ENCODE measurements around the gene FLAD1.

DNA sequence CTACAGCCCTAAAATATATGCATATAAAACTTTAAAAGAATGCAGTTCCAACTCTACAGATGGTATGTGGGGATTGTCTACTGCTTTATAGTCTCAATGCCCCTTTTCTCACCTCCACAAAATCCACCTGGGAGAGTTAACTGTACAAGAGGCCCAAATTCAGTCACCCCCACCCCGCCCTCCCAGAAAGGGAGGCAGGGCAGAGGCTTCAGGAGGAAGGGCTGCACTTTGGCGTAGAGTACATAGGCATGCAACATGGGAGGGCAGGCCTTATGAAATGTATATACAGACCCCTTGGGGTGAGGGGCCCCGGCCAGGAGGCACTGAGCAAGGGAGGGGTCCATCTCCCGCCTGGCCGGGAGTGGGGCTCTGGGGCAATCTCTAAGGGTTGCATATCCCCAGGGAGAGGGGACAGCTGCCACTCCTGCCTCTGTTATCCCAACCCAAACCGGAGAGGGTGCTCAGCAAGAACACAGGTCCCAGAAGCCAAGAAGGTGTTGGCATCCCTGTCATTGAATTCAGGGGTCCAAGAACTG, 20.3 kb upstream of the FLAD1 start:
- TF ChIP-seq, protein P1, sequence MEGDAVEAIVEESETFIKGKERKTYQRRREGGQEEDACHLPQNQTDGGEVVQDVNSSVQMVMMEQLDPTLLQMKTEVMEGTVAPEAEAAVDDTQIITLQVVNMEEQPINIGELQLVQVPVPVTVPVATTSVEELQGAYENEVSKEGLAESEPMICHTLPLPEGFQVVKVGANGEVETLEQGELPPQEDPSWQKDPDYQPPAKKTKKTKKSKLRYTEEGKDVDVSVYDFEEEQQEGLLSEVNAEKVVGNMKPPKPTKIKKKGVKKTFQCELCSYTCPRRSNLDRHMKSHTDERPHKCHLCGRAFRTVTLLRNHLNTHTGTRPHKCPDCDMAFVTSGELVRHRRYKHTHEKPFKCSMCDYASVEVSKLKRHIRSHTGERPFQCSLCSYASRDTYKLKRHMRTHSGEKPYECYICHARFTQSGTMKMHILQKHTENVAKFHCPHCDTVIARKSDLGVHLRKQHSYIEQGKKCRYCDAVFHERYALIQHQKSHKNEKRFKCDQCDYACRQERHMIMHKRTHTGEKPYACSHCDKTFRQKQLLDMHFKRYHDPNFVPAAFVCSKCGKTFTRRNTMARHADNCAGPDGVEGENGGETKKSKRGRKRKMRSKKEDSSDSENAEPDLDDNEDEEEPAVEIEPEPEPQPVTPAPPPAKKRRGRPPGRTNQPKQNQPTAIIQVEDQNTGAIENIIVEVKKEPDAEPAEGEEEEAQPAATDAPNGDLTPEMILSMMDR (conservative IDR thresholded peaks at IDR 0.05; ENCODE audit: low read depth, low read length): no peak
- TF ChIP-seq EZH2 (IDR thresholded peaks at IDR 0.05; ENCODE audit: borderline replicate concordance, low read depth, low read length, poor library complexity, severe bottlenecking): no peak
